ENCODE results near the gene PRIM2. TPM values are rescaled to one million over a fixed set of nuclear protein-coding genes. Genes with fewer than 3 reads are reported as not detected.
"Not testable (repeated sequence)": the region's sequence is repeated elsewhere in the genome, so short reads cannot be mapped to it uniquely, and the experiment has no call there.

Gene PRIM2
- total RNA-seq, 2 donors from 2014 or later, result 5.3 to 5.4 TPM

DNA sequence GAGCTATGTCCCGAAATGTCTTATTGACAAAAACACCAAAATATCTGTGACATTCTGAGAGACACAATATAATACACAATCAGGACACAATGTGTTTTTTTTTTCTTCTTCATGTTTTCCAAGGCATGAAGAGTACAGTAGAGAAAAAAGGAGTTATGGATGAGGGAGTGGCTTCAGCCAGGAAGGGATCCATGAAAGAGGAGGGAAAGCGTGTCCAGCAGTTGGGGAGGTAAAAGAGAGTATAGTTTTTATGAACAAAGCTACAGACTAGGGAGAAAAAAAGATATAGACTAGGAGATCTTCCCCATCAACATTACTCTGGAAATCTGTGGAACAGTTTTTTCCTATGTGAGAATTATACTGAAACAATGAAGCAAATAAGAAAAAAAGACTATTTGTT lies 38.9 kb upstream of the PRIM2 start:
- intact Hi-C loops (cut with DNase I), result no loop called here
- no peak for TF ChIP-seq POLR2A (IDR thresholded peaks at IDR 0.05)
- TF ChIP-seq CTCF (IDR thresholded peaks at IDR 0.05), result no peak
- Histone ChIP-seq H3K27ac (no peak overlapping the region), H3K4me3 (no peak overlapping the region), H3K4me1 (no peaks in the 10 kb centered on the region), H3K9me3 (no peaks in the 10 kb centered on the region), H3K27me3 (no peaks in the 10 kb centered on the region), H3K36me3 (replicated peaks in 1 of 2; ENCODE audit: insufficient read depth in 1 of 2, low read depth in 2 of 2) (no peaks in the 10 kb centered on the region)
- WGBS, 2 donors, result 67 to 73% methylated on average over 2 of the region's 2 CpGs
- DNase-seq, result no peak
- ATAC-seq, result no peak

GRCh38 chr6:57279013-57279412 lies 38.4 kb upstream of the PRIM2 start:
- WGBS, 2 donors, result 69 to 86% methylated on average over 2 of the region's 2 CpGs
- DNase-seq (no peak), ATAC-seq (no peak)
- H3K27ac ChIP-seq, result no peak overlapping the region
- no peaks in the 10 kb centered on the region for H3K27me3 ChIP-seq
- H3K36me3 ChIP-seq (replicated peaks in 1 of 2; ENCODE audit: insufficient read depth in 1 of 2, low read depth in 2 of 2), result no peaks in the 10 kb centered on the region
- no peak for TF ChIP-seq POLR2A (IDR thresholded peaks at IDR 0.05)
- TF ChIP-seq CTCF (IDR thresholded peaks at IDR 0.05), result no peak
- intact Hi-C loops (cut with DNase I), result no loop called here
- H3K4me1 ChIP-seq, result no peaks in the 10 kb centered on the region
- H3K4me3 ChIP-seq, result no peak overlapping the region
- no peaks in the 10 kb centered on the region for H3K9me3 ChIP-seq

DNA sequence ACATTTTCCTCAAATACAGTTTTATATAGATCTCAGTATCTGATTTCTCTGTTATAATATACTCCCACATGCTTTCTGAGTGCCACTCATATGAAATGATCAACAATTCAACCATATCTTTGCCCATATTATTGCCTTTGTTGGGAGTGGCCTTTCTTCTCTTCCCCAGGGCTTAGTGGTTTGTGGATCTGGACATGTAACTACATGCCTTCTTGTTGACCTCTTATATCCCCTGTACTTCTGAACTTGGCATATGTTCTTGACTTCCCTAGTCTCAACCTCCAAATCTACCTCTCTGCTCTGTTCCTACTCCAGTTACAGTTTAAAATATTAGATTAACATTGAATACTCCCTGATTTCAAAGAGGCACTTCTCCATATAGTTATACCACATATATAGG lies 34.3 kb upstream of the PRIM2 start:
- no peak overlapping the region for H3K27ac ChIP-seq

GRCh38 chr6:57283911-57284455 lies 33.4 kb upstream of the PRIM2 start:
- Histone ChIP-seq H3K27me3 (no peaks in the 10 kb centered on the region), H3K27ac (no peak overlapping the region), H3K36me3 (replicated peaks in 1 of 2; ENCODE audit: insufficient read depth in 1 of 2, low read depth in 2 of 2) (no peaks in the 10 kb centered on the region), H3K4me1 (no peaks in the 10 kb centered on the region), H3K4me3 (no peak overlapping the region), H3K9me3 (no peaks in the 10 kb centered on the region)
- DNase-seq, result no peak
- no peak for ATAC-seq
- intact Hi-C loops (cut with DNase I), result no loop called here
- 43 to 58% methylated on average over 2 of the region's 2 CpGs for WGBS, 2 donors
- no peak for TF ChIP-seq CTCF (IDR thresholded peaks at IDR 0.05)
- no peak for TF ChIP-seq POLR2A (IDR thresholded peaks at IDR 0.05)

More for the DNA sequence above, 34.3 kb upstream of the PRIM2 start:
- Histone ChIP-seq H3K36me3 (replicated peaks in 1 of 2; ENCODE audit: insufficient read depth in 1 of 2, low read depth in 2 of 2) (no peaks in the 10 kb centered on the region), H3K27me3 (no peaks in the 10 kb centered on the region), H3K9me3 (no peaks in the 10 kb centered on the region), H3K4me3 (no peak overlapping the region), H3K4me1 (no peaks in the 10 kb centered on the region)
- DNase-seq (no peak), ATAC-seq (no peak)
- TF ChIP-seq CTCF (IDR thresholded peaks at IDR 0.05) (no peak), POLR2A (IDR thresholded peaks at IDR 0.05) (no peak)
- intact Hi-C loops (cut with DNase I), result no loop called here

DNA sequence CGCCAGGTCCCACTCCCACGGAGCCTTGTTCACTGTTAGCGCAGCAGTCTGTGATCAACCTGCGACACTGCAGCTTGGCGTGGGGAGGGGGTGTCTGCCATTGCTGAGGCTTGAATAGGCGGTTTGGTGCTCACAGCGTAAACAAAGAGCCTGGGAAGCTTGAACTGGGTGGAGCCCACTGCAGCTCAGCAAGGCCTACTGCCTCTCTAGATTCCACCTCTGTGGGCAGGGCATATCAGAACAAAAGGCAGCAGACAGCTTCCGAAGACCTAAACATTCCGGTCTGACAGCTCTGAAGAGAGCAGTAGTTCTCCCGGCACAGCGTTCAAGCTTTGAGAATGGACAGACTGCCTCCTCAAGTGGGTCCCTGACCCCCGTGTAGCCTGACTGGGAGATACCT lies 29.3 kb upstream of the PRIM2 start:
- H3K4me3 ChIP-seq; ATAC-seq; H3K27me3 ChIP-seq; intact Hi-C loops (cut with DNase I); DNase-seq; H3K27ac ChIP-seq; H3K4me1 ChIP-seq; H3K36me3 ChIP-seq (replicated peaks in 1 of 2; ENCODE audit: insufficient read depth in 1 of 2, low read depth in 2 of 2); H3K9me3 ChIP-seq: not testable (repeated sequence)
- WGBS, 2 donors, result 25 to 36% methylated on average over 4 to 12 of the region's 12 CpGs

DNA sequence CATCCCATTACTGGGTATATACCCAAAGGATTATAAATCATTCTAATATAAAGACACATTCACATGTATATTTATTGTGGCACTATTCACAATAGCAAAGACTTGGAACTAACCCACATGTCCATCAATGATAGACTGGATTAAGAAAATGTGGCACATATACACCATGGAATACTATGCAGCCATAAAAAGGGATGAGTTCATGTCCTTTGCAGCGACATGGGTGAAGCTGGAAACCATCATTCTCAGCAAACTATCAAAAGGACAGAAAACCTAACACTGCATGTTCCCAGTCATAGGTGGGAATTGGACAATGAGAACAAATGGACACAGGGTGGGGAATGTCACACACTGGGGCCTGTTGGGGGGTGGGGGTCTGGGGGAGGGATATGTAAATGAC lies 24.0 kb upstream of the PRIM2 start:
- H3K4me3 ChIP-seq; H3K27ac ChIP-seq; H3K4me1 ChIP-seq; DNase-seq; H3K36me3 ChIP-seq (replicated peaks in 1 of 2; ENCODE audit: insufficient read depth in 1 of 2, low read depth in 2 of 2); H3K27me3 ChIP-seq; intact Hi-C loops (cut with DNase I); H3K9me3 ChIP-seq; ATAC-seq: not testable (repeated sequence)
- WGBS, 2 donors, result 73% methylated on average over 1 of the region's 1 CpG
